HG03066 (cell line): ENCODE measurements around the gene MYL6.
"Not testable (repeated sequence)": the region's sequence is repeated elsewhere in the genome, so short reads cannot be mapped to it uniquely, and the experiment has no call there.

Source experiments
- ATAC-seq: cut with Tn5 transposase; IDR thresholded peaks from one replicate; pipeline ENCODE4 v1.9.1; 2021; ENCODE audit warnings: low read depth; ENCODE audit not compliant: unreplicated experiment

The MYL6 gene

GRCh38 chr12:56158029-56158925 is at the start of gene MYL6:
Gene MYL6 (plus strand): TSS chr12:56158359. CDS start chr12:56158402, 43 bp downstream.
- ATAC-seq: peak; percentile 84

GRCh38 chr12:56110571-56110970 is 47.6 kb upstream of the MYL6 start:
- ATAC-seq: no peak

- no peak for ATAC-seq
Measured at GRCh38 chr12:56114084-56114483, 44.1 kb upstream of the MYL6 start.

- ATAC-seq: no peak
Measured at GRCh38 chr12:56115329-56115728, 42.8 kb upstream of the MYL6 start.

- ATAC-seq: peak; percentile 39
Measured at GRCh38 chr12:56116267-56117081, 41.7 kb upstream of the MYL6 start, which contains the start of gene RPL41. Gene RPL41 (plus strand): TSS chr12:56116633.

GRCh38 chr12:56117082-56117706 is 41.0 kb upstream of the MYL6 start:
- ATAC-seq: not testable (repeated sequence)

- ATAC-seq: peak; percentile 75
Measured at GRCh38 chr12:56117778-56118687, 40.1 kb upstream of the MYL6 start, which contains the start of gene ZC3H10. Gene ZC3H10 (plus strand): TSS chr12:56118266. CDS start chr12:56120563, 2,297 bp downstream.

GRCh38 chr12:56118688-56119357 is 39.3 kb upstream of the MYL6 start:
- ATAC-seq: no peak

GRCh38 chr12:56119361-56119796 is 38.8 kb upstream of the MYL6 start:
- no peak for ATAC-seq

- ATAC-seq: no peak
Measured at GRCh38 chr12:56120158-56120846, 37.9 kb upstream of the MYL6 start.

GRCh38 chr12:56121204-56121870 is 36.8 kb upstream of the MYL6 start:
- ATAC-seq: no peak

- no peak for ATAC-seq
Measured at GRCh38 chr12:56122637-56123036, 35.5 kb upstream of the MYL6 start.

- ATAC-seq: no peak
Measured at GRCh38 chr12:56124133-56124532, 34.0 kb upstream of the MYL6 start.

GRCh38 chr12:56126732-56127239 is 31.4 kb upstream of the MYL6 start:
- no peak for ATAC-seq

- ATAC-seq: no peak
Measured at GRCh38 chr12:56127485-56127887, 30.7 kb upstream of the MYL6 start.

- ATAC-seq: peak; percentile 84
Measured at GRCh38 chr12:56127888-56128669, 30.1 kb upstream of the MYL6 start, which contains the start of gene ESYT1. Gene ESYT1 (plus strand): TSS chr12:56128267. CDS start chr12:56128320, 53 bp downstream.

GRCh38 chr12:56128670-56129205 is 29.4 kb upstream of the MYL6 start:
- no peak for ATAC-seq
